HEK293T (cell line): ENCODE data around the gene ATP8A1.

Source experiments
- BHLHE40 ChIP-seq: fragments of 450-650 bp; IDR thresholded peaks from 2 replicates; pipeline ENCODE4 v1.6.1; 2016; ENCODE audit warnings: mild to moderate bottlenecking, moderate library complexity, borderline replicate concordance
- ELF4 ChIP-seq: fragments of 450-650 bp; IDR thresholded peaks from 2 replicates; pipeline ENCODE4 v1.6.1; 2017; ENCODE audit warnings: antibody characterized with exemption
- FOXA1 ChIP-seq: fragments of 450-650 bp; IDR thresholded peaks from 2 replicates; pipeline ENCODE4 v1.6.1; 2016; ENCODE audit warnings: mild to moderate bottlenecking
- FOXK2 ChIP-seq: fragments of 450-650 bp; IDR thresholded peaks from 2 replicates; pipeline ENCODE4 v1.6.1; 2016; ENCODE audit warnings: mild to moderate bottlenecking
- FOXM1 ChIP-seq: fragments of 450-650 bp; IDR thresholded peaks from 2 replicates; pipeline ENCODE4 v1.6.1; 2017; ENCODE audit warnings: mild to moderate bottlenecking, borderline replicate concordance
- HDGF ChIP-seq: fragments of 450-650 bp; IDR thresholded peaks from 2 replicates; pipeline ENCODE4 v1.6.1; 2017; ENCODE audit warnings: antibody characterized with exemption, borderline replicate concordance
- L3MBTL2 ChIP-seq: fragments of 450-650 bp; conservative IDR thresholded peaks from 2 replicates; pipeline ENCODE4 v1.6.1; 2016; ENCODE audit warnings: mild to moderate bottlenecking
- LEF1 ChIP-seq: fragments of 450-650 bp; IDR thresholded peaks from 2 replicates; pipeline ENCODE4 v1.6.1; 2017; ENCODE audit warnings: mild to moderate bottlenecking, borderline replicate concordance
- NFRKB ChIP-seq: fragments of 450-650 bp; IDR thresholded peaks from 2 replicates; pipeline ENCODE4 v1.6.1; 2016; ENCODE audit warnings: mild to moderate bottlenecking, moderate library complexity
- PKNOX1 ChIP-seq: fragments of 450-650 bp; IDR thresholded peaks from 2 replicates; pipeline ENCODE4 v1.6.1; 2016
- SP1 ChIP-seq: fragments of 450-650 bp; IDR thresholded peaks from 2 replicates; pipeline ENCODE4 v1.6.1; 2017
- SUZ12 ChIP-seq: fragments of 450-650 bp; IDR thresholded peaks from 2 replicates; pipeline ENCODE4 v1.6.1; 2016; ENCODE audit warnings: mild to moderate bottlenecking
- ZNF384 ChIP-seq: fragments of 450-650 bp; IDR thresholded peaks from 2 replicates; pipeline ENCODE4 v1.6.1; 2016

DNA sequence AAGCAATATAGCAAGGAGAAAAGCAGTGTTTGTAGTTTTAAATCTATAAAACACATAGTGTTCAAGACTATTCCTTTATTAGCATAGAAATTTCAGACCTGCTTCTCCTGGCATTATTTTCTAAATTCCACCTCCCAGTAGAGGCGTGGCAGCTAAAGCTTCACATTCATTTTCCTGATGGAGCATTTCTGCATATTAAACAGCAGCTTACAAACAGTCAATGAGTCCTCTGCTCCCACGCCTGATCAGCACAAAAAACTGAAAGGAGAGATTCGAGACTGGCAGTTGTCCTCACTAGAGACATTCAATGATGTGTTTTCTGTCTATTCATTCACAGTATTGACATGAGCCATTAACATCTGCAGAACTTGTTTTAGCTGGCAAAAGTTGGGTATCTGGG, 198.2 kb downstream of the ATP8A1 start:
- TF ChIP-seq PKNOX1 = no peak
- TF ChIP-seq BHLHE40 = no peak
- no peak for TF ChIP-seq FOXM1
- TF ChIP-seq NFRKB = no peak
- no peak for TF ChIP-seq HDGF
- TF ChIP-seq FOXA1 = no peak
- TF ChIP-seq ZNF384 = no peak
- TF ChIP-seq SUZ12 = no peak
- TF ChIP-seq ELF4 = no peak
- no peak for TF ChIP-seq L3MBTL2
- TF ChIP-seq FOXK2 = no peak
- TF ChIP-seq SP1 = no peak
- no peak for TF ChIP-seq LEF1
